Measurements from ENCODE around the gene MMP25.

- TF ChIP-seq CTCF (IDR thresholded peaks at IDR 0.05) (no peak), POLR2A (IDR thresholded peaks at IDR 0.05) (peak in 1 of 2 donors; percentile 14)
Measured at GRCh38 chr16:3086596-3087242, 40.4 kb downstream of the MMP25 start.

Measured in Peyer's patch (tissue), 4 donors.